ENCODE measurements around the gene FLOT2. TPM values are rescaled to one million over a fixed set of nuclear protein-coding genes. Genes with fewer than 3 reads are reported as not detected.

FLOT2 gene
- total RNA-seq, 1 experiment from 2014 or later, result 118 TPM

DNA sequence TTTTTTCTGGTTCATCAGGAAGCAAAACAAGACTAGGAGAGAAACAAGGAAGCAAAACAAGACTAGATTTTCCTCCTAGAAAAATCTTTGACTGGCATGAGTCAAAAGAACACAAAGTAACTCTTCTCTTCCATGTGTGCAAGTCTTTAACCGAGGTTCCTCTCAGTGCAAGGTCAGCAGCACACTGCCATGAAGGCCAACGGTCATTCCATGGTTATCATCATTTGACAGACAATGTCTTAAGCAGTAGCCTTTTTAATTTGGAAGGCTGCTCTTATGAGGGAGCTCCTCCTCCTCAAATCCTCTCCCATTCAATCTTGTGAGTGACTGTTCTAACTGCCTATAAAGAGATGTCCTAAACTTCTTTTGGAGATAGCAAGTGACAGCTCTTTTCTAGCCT lies 20.8 kb upstream of the FLOT2 start:
- peaks cover 45% of the 10 kb centered on the region; the same call in 1 of the 2 replicates for H3F3A ChIP-seq (ENCODE audit: insufficient read depth, low read depth)
- no peaks in the 10 kb centered on the region for H3K4me1 ChIP-seq (replicated peaks; ENCODE audit: insufficient read depth)
- H3K79me2 ChIP-seq (ENCODE audit: low read depth), result peaks cover 20% of the 10 kb centered on the region
- no peak overlapping the region for H2AFZ ChIP-seq
- no peak overlapping the region for H3K4me2 ChIP-seq
- peaks cover 15% of the 10 kb centered on the region for H4K20me1 ChIP-seq (ENCODE audit: insufficient read depth)
- no peak for TF ChIP-seq CTCF (conservative IDR thresholded peaks at IDR 0.05)
- TF ChIP-seq EZH2 (IDR thresholded peaks at IDR 0.05; ENCODE audit: low read depth), result no peak
- no peak overlapping the region for H3K27ac ChIP-seq
- H3K27me3 ChIP-seq (ENCODE audit: insufficient read depth, low read depth), result no peaks in the 10 kb centered on the region
- DNase-seq, result no peak
- intact Hi-C loops (cut with micrococcal nuclease; ENCODE audit: unreplicated experiment), result no loop called here
- H3K36me3 ChIP-seq (ENCODE audit: low read depth), result peaks cover 81% of the 10 kb centered on the region
- no peak overlapping the region for H3K4me3 ChIP-seq
- H3K9me2 ChIP-seq (ENCODE audit: insufficient read depth), result no peaks in the 10 kb centered on the region
- no peaks in the 10 kb centered on the region for H3K9me3 ChIP-seq (ENCODE audit: insufficient read depth, low read depth)
- no TSS peak for BruUV-seq (replicated peaks)
- CTCF ChIA-PET, result interaction anchor here (0.6 kb wide), 2 partner anchors 9 to 210 kb away, joined by 3 read pairs; no protein-coding TSS in a partner anchor
- POLR2A ChIA-PET (ENCODE audit: unreplicated experiment), result no interaction called here

DNA sequence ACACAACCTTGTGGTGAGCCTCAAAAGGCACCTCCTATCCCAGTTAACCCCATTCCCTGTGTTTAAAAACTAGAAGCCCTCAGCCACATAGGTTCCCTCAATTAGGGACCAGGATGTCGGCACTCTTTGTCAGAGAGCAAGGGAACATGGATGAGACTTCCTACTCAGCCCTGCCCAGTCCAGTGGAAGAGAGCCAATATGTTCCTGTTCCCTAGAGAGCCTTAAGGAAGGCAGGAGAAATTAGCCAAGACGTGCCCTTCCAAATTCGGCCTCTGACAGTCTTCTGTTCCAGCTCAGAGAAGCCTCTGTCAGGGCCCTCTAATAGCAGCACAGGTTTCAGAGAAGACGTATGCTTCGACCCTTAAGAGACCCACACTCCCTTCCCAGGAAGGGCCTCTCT lies 19.9 kb upstream of the FLOT2 start:
- no peak overlapping the region for H2AFZ ChIP-seq
- no peaks in the 10 kb centered on the region for H3K4me1 ChIP-seq (replicated peaks; ENCODE audit: insufficient read depth)
- CTCF ChIA-PET, result interaction anchor here (0.6 kb wide), 3 partner anchors 8 to 436 kb away, joined by 3 to 11 read pairs (median 6); no protein-coding TSS in a partner anchor
- H3K79me2 ChIP-seq (ENCODE audit: low read depth), result peaks cover 11% of the 10 kb centered on the region; the same call in 1 of the 2 replicates
- no peaks in the 10 kb centered on the region for H3K9me3 ChIP-seq (ENCODE audit: insufficient read depth, low read depth)
- TF ChIP-seq EZH2 (IDR thresholded peaks at IDR 0.05; ENCODE audit: low read depth) (no peak), CTCF (conservative IDR thresholded peaks at IDR 0.05) (no peak)
- intact Hi-C loops (cut with micrococcal nuclease; ENCODE audit: unreplicated experiment), result no loop called here
- H3K4me2 ChIP-seq, result no peak overlapping the region
- no peak overlapping the region for H3K27ac ChIP-seq
- DNase-seq, result no peak
- peaks cover 45% of the 10 kb centered on the region; the same call in 1 of the 2 replicates for H3F3A ChIP-seq (ENCODE audit: insufficient read depth, low read depth)
- no TSS peak for BruUV-seq (replicated peaks)
- POLR2A ChIA-PET (ENCODE audit: unreplicated experiment), result no interaction called here
- peaks cover 15% of the 10 kb centered on the region for H4K20me1 ChIP-seq (ENCODE audit: insufficient read depth)
- no peak overlapping the region for H3K4me3 ChIP-seq
- H3K9me2 ChIP-seq (ENCODE audit: insufficient read depth), result no peaks in the 10 kb centered on the region
- peaks cover 85% of the 10 kb centered on the region for H3K36me3 ChIP-seq (ENCODE audit: low read depth)
- H3K27me3 ChIP-seq (ENCODE audit: insufficient read depth, low read depth), result no peaks in the 10 kb centered on the region

GRCh38 chr17:28917029-28917428 lies 19.5 kb upstream of the FLOT2 start:
- no peaks in the 10 kb centered on the region for H3K27me3 ChIP-seq (ENCODE audit: insufficient read depth, low read depth)
- intact Hi-C loops (cut with micrococcal nuclease; ENCODE audit: unreplicated experiment), result no loop called here
- no peak overlapping the region for H3K4me3 ChIP-seq
- H3K9me2 ChIP-seq (ENCODE audit: insufficient read depth), result no peaks in the 10 kb centered on the region
- ChIA-PET CTCF (interaction anchor here (0.6 to 1.0 kb wide), 2 partner anchors 200 to 437 kb away, joined by 4 to 11 read pairs; no protein-coding TSS in a partner anchor), POLR2A (ENCODE audit: unreplicated experiment) (no interaction called here)
- no peak for DNase-seq
- H3K79me2 ChIP-seq (ENCODE audit: low read depth), result peaks cover 7% of the 10 kb centered on the region; the same call in 1 of the 2 replicates
- H3K4me2 ChIP-seq, result no peak overlapping the region
- no peaks in the 10 kb centered on the region for H3K9me3 ChIP-seq (ENCODE audit: insufficient read depth, low read depth)
- no TSS peak for BruUV-seq (replicated peaks)
- no peak overlapping the region for H3K27ac ChIP-seq
- H4K20me1 ChIP-seq (ENCODE audit: insufficient read depth), result peaks cover 12% of the 10 kb centered on the region
- H3K4me1 ChIP-seq (replicated peaks; ENCODE audit: insufficient read depth), result no peaks in the 10 kb centered on the region
- H3K36me3 ChIP-seq (ENCODE audit: low read depth), result peaks cover 84% of the 10 kb centered on the region
- no peak overlapping the region for H2AFZ ChIP-seq
- H3F3A ChIP-seq (ENCODE audit: insufficient read depth, low read depth), result peaks cover 45% of the 10 kb centered on the region; the same call in 1 of the 2 replicates
- TF ChIP-seq EZH2 (IDR thresholded peaks at IDR 0.05; ENCODE audit: low read depth), result no peak
- TF ChIP-seq CTCF (conservative IDR thresholded peaks at IDR 0.05), result no peak

All from PC-9 (cell line).